ENCODE results near the gene SLC25A15.
"Not testable (repeated sequence)": the region's sequence is repeated elsewhere in the genome, so short reads cannot be mapped to it uniquely, and the experiment has no call there.

SLC25A15 gene

DNA sequence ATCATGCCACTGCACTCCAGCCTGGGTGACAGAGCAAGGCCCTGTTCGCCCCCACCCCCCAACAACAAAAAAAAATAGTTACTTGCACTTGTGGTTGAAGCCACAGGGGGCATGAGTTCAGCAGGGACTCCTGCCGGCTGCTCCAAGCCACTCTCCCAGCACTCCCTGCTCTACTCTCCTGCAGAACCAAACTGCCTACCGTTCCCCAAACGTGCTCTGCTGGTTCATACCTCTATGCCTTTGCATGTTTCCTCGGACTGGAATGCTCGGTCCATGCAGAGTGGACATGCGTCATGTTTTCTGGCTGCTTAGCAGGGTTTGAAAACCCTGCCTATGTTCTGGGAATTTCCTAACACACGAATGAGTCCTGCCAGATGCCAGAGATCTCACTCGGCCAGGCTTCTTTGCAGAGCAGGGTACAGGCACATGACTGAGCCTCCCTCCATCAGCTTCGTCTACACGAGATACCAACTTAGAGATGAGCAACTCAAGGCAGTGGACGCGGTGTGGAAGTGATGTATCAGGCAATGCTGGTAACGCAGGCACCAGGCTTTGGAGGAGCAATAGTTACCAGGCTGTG, 8.5 kb upstream of the SLC25A15 start:
- DNase-seq (ENCODE audit: low read depth in 2 of 2), result peak in 1 of 2 donors; percentile 19
- TF ChIP-seq, protein P1, sequence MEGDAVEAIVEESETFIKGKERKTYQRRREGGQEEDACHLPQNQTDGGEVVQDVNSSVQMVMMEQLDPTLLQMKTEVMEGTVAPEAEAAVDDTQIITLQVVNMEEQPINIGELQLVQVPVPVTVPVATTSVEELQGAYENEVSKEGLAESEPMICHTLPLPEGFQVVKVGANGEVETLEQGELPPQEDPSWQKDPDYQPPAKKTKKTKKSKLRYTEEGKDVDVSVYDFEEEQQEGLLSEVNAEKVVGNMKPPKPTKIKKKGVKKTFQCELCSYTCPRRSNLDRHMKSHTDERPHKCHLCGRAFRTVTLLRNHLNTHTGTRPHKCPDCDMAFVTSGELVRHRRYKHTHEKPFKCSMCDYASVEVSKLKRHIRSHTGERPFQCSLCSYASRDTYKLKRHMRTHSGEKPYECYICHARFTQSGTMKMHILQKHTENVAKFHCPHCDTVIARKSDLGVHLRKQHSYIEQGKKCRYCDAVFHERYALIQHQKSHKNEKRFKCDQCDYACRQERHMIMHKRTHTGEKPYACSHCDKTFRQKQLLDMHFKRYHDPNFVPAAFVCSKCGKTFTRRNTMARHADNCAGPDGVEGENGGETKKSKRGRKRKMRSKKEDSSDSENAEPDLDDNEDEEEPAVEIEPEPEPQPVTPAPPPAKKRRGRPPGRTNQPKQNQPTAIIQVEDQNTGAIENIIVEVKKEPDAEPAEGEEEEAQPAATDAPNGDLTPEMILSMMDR (IDR thresholded peaks at IDR 0.05; ENCODE audit: low read depth, low read length), result peak; percentile 15
- H3K4me3 ChIP-seq (replicated peaks in 1 of 2; ENCODE audit: low read depth in 2 of 2, low read length in 2 of 2), result no peak overlapping the region

DNA sequence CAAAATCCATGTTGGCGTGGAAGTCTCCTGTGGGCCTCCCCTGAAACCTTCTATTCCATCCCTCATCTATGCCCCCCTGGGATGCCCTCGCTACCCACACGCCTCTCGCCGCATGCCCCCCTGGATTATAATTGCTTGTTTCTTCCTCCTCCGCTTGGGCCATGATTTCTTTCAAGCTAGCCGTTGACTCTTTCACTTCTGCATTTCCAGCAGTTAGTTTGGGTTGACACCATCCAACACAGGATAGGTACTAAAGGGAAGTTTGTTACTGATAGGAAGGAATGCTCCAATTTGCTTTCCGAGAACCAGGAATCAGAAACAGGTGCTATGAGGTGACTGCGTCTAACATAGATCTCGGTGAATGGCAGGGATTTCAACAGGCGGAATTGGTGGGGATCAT, 7.7 kb upstream of the SLC25A15 start:
- H3K4me3 ChIP-seq (replicated peaks in 1 of 2; ENCODE audit: low read depth in 2 of 2, low read length in 2 of 2), result no peak overlapping the region
- TF ChIP-seq, protein P1 (IDR thresholded peaks at IDR 0.05; ENCODE audit: low read depth, low read length), result no peak
- no peak for DNase-seq (ENCODE audit: low read depth in 2 of 2)

DNA sequence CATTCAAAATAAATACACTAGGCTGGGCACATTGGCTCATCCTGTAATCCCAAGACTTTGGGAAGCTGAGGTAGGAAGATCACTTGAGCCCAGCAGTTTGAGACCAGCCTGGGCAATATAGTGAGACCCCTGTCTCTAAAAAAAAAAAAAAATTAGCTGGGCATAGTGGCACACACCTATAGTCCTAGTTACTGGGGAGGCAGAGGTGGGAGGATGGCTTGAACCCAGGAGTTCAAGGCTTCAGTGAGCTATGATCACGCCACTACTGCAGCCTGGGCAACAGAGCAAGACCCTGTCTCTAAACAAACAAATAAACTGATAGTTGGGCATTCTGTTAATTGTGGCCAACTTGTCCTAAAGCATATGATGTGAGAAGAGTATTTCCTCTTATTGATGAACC, 6.4 kb upstream of the SLC25A15 start:
- H3K4me3 ChIP-seq (replicated peaks in 1 of 2; ENCODE audit: low read depth in 2 of 2, low read length in 2 of 2); DNase-seq (ENCODE audit: low read depth in 2 of 2): not testable (repeated sequence)

DNA sequence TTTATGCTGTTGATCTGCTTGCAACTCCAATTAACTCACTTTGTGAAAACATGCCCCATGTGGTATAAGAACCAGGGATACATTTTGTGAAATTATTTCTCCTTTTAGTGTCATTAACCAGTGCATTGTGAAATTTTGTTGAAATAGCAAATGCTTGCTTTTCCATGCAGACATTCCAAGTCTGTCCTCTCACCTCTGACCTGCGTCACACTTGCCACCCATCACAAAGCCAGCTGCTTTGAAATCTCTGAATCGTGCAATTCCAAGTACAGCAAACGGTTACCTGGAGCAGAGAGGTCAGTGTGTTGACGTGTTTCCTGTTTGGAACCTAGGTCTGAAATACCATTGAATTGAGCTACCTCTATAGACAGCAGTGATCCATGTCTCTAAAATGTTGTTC, 4.9 kb upstream of the SLC25A15 start:
- no peak overlapping the region for H3K4me3 ChIP-seq (replicated peaks in 1 of 2; ENCODE audit: low read depth in 2 of 2, low read length in 2 of 2)
- TF ChIP-seq, protein P1 (IDR thresholded peaks at IDR 0.05; ENCODE audit: low read depth, low read length), result no peak
- DNase-seq (ENCODE audit: low read depth in 2 of 2), result no peak

DNA sequence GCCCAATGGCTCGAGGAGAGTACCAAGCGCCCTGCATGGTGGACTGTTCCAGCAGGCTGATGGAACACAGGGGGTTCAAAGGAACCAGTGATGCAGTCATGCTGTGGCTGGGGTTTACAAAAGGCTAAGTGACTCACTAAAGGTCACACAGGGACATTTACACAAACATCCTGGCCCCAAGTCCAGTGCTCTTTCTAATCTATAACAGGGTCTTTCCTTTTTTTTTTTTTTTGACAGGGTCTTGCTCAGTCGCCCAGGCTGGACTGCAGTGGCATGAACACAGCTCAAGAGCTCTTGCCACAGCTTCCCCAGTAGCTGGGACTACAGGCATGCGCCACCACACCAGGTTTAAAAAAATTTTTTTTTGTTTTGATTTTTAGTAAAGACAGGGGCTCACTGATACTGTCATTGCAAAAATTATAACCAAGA, 2.8 kb upstream of the SLC25A15 start:
- TF ChIP-seq, protein P1 (IDR thresholded peaks at IDR 0.05; ENCODE audit: low read depth, low read length), result no peak
- H3K4me3 ChIP-seq (replicated peaks in 1 of 2; ENCODE audit: low read depth in 2 of 2, low read length in 2 of 2), result no peak overlapping the region
- DNase-seq (ENCODE audit: low read depth in 2 of 2), result peak; percentile 19 to 55

DNA sequence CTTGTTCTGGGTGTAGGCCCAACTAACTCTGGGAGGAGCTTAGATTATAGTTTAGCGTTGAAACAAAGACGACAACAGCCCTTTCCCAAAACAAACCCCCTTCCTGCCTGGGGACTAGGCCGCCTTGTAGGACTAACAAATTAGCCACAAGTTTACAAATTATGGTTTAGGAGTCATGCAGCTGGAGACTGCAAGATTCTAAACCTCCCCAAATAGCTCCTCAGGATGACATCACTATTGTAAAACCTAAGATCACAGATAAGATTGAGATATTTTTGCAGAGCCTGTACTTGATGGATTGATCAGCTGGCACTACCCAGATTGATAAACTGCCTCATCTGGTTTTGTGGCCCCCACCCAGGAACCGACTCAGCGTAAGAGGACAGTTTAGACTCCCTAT, 2.3 kb upstream of the SLC25A15 start:
- H3K4me3 ChIP-seq (replicated peaks in 1 of 2; ENCODE audit: low read depth in 2 of 2, low read length in 2 of 2), result no peak overlapping the region
- TF ChIP-seq, protein P1 (IDR thresholded peaks at IDR 0.05; ENCODE audit: low read depth, low read length), result no peak
- DNase-seq (ENCODE audit: low read depth in 2 of 2), result peak in 1 of 2 donors; percentile 27

DNA sequence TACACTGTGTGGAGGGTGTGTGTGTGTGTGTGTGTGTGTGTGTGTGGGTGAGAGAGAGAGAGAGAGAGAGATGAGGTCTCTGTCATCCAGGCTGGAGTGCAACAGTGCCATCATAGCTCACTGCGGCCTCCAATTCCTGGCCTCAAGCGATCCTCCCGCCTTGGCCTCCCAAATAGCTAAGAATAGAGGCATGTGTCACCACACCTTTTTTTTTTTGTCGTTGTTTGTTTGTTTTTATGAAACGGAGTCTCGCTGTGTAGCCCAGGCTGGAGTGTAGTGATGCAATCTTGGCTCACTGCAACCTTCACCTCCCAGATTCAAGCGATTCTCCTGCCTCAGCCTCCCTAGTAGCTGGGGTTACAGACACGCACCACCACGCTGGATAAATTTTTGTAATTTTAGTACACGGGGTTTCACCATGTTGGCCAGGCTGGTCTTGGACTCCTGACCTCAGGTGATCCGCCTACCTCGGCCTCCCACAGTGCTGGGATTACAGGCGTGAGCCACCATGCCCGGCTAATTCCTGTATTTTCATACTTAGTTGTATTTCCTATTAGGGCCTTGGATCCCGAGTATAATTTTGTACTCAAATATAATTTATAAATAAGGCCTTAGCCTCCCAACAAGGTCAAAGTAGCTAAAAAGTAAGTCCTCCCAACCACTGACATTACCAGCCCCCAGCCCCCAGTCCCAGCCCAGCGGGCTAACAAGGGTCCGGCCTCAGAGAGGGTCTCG, 704 bp upstream of the SLC25A15 start:
- H3K4me3 ChIP-seq (replicated peaks in 1 of 2; ENCODE audit: low read depth in 2 of 2, low read length in 2 of 2), result peak overlapping the region; percentile 56 to 68
- DNase-seq (ENCODE audit: low read depth in 2 of 2), result not testable (repeated sequence)

Measured in cardiac fibroblast (primary cell).